PC-3 (cell line): ENCODE results near the gene TUBA4B. TPM values are rescaled to one million over a fixed set of nuclear protein-coding genes. Genes with fewer than 3 reads are reported as not detected.
A peak's percentile ranks its signal among the peaks of the same experiment; 100 is the strongest.
"Not testable (repeated sequence)": the region's sequence is repeated elsewhere in the genome, so short reads cannot be mapped to it uniquely, and the experiment has no call there.

Source experiments
- ATAC-seq: fragments of 200-7000 bp; cut with Tn5 transposase; 2 replicates; pipeline ENCODE4 v1.9.1; 2020; ENCODE audit warnings: mild to moderate bottlenecking, moderate library complexity
- BruUV-seq: library from RNA; stranded (reverse); fragments of 400-500 nt; replicated peaks from 2 replicates; lab custom pipeline; 2021; lab: Mats Ljungman, UMichigan
- CTCF ChIA-PET: fragments of 300-600 bp; sonication (Branson Sonifier 250); formaldehyde crosslinking; loops from one replicate; lab custom pipeline; 2022; ENCODE audit warnings: antibody characterized with exemption; lab: Charles Lee
- POLR2A ChIA-PET: fragments of 300-600 bp; sonication (Branson Sonifier 250); formaldehyde crosslinking; loops from one replicate; lab custom pipeline; 2022; ENCODE audit warnings: antibody characterized with exemption; ENCODE audit not compliant: unreplicated experiment; lab: Charles Lee
- DNase-seq: peaks from one replicate; pipeline ENCODE4 v3.0.0-alpha.2; 2015
- H2AFZ ChIP-seq: fragments of 300-600 bp; sonication (generic); 2 replicates; pipeline ENCODE4 v1.6.0; 2016; ENCODE audit warnings: antibody characterized with exemption, low read length
- H3F3A ChIP-seq: fragments of 300-600 bp; sonication (generic); one replicate; pipeline ENCODE4 v1.6.0; 2017; ENCODE audit warnings: antibody characterized with exemption, low read length, control low read depth, mild to moderate bottlenecking; ENCODE audit not compliant: unreplicated experiment
- H3K27ac ChIP-seq: fragments of 300-600 bp; sonication (generic); 2 replicates; pipeline ENCODE4 v1.5.1; 2016; ENCODE audit warnings: mild to moderate bottlenecking, low read length
- H3K27me3 ChIP-seq: fragments of 300-600 bp; sonication (generic); 2 replicates; pipeline ENCODE4 v1.6.1; 2016; ENCODE audit warnings: low read length, mixed read lengths
- H3K36me3 ChIP-seq: fragments of 300-600 bp; sonication (generic); 2 replicates; pipeline ENCODE4 v1.6.1; 2016; ENCODE audit warnings: low read depth, mixed run types, low read length, mixed read lengths
- H3K4me1 ChIP-seq: fragments of 300-600 bp; sonication (generic); 2 replicates; pipeline ENCODE4 v1.5.1; 2016; ENCODE audit warnings: low read length; ENCODE audit not compliant: insufficient read depth
- H3K4me2 ChIP-seq: fragments of 300-600 bp; sonication (generic); 2 replicates; pipeline ENCODE4 v1.6.0; 2016; ENCODE audit warnings: low read length
- H3K4me3 ChIP-seq: fragments of 300-600 bp; sonication (generic); 2 replicates; pipeline ENCODE4 v1.5.1; 2016; ENCODE audit warnings: mild to moderate bottlenecking, low read length, mixed read lengths
- H3K79me2 ChIP-seq: fragments of 300-600 bp; sonication (generic); 2 replicates; pipeline ENCODE4 v1.6.1; 2017; ENCODE audit warnings: low read length, mixed read lengths
- H3K9ac ChIP-seq: fragments of 300-600 bp; sonication (generic); 2 replicates; pipeline ENCODE4 v1.6.0; 2016; ENCODE audit warnings: mild to moderate bottlenecking, low read length
- H3K9me2 ChIP-seq: fragments of 300-600 bp; sonication (generic); replicated peaks from 2 replicates; pipeline ENCODE4 v1.6.1; 2016; ENCODE audit warnings: mixed run types, low read length, mixed read lengths
- H3K9me3 ChIP-seq: fragments of 300-600 bp; sonication (generic); 2 replicates; pipeline ENCODE4 v1.6.1; 2016; ENCODE audit warnings: low read length, mixed read lengths
- H4K20me1 ChIP-seq: fragments of 300-600 bp; sonication (generic); 2 replicates; pipeline ENCODE4 v1.6.1; 2016; ENCODE audit warnings: low read length, mixed read lengths
- EZH2 ChIP-seq: fragments of 300-600 bp; sonication (generic); IDR thresholded peaks from one replicate; pipeline ENCODE4 v1.6.1; 2017; ENCODE audit warnings: antibody characterized with exemption, mild to moderate bottlenecking, low read length; ENCODE audit not compliant: unreplicated experiment
- EZH2phosphoT487 ChIP-seq: fragments of 300-600 bp; sonication (generic); IDR thresholded peaks from 2 replicates; pipeline ENCODE4 v1.6.1; 2018; ENCODE audit warnings: mild to moderate bottlenecking, antibody characterized with exemption, low read length, borderline replicate concordance
- intact Hi-C: fragments of 100-400 bp; cut with micrococcal nuclease; formaldehyde crosslinking; loops from 2 replicates; pipeline ENCODE4 v1.9.0; 2023
- total RNA-seq: library from RNA; depleted of rRNA; stranded (reverse); fragments of >200 nt; gene quantifications from 2 replicates; pipeline ENCODE4 v1.2.3, GENCODE V29; 2014
- TF ChIP-seq, protein P1 (sequence below): fragments of 300-600 bp; sonication (generic); conservative IDR thresholded peaks from 2 replicates; pipeline ENCODE4 v1.5.1; 2017; ENCODE audit warnings: antibody characterized with exemption, low read depth, mild to moderate bottlenecking, low read length

TUBA4B gene
- total RNA-seq, 1 experiment from 2014 or later: not detected

DNA sequence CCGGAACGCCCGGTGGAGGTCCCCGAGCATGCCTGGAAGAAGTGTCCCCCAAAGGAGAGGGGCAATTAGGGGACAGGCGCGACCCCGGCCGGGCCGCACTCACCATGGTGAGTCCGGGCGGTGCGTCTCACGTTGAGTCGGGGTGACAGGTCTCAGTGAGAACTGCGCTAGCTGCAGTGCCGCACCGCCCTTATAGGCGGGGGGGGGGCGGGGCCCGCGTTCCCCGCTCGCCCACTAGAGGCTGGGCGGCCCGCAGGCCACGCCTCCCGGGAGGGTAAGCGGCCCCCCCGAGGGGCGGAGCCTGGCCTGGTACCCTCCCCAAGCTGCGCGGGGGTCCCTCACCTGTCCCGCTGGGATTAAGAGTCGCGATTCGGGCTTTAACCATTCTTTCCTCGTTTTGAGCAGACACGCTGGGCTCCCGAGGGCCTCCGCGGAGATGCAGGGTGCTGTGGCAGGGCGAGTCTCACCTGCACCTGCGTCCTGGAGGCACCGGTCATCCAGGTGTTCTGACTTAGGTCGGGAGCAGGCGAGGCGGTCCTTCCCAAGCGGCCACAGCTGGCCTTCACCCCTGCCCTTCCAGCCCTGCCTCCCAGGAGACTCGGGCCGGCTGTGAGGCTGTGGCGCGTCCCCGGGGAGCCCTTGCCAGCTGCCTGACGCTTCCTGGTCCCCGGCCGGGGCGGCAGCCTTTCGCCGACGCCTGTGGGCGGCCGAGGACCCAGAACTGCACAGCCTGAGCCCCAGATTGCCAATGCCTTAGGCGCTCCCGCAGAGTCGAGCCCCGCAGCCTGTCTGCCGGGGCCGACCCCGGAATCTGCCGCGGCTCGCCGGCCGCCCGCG lies 928 bp downstream of the TUBA4B start, which contains the start of gene TUBA4A:
Gene TUBA4A, minus strand, starts transcription at position 166 of the 837 bp plus-strand sequence. Its CDS starts 60 bp downstream, at position 106.
- Histone ChIP-seq H3K4me2 (peak within 1 kb of the TSS; percentile 90), H3K27me3 (no peaks in the 10 kb centered on the region), H3K9me3 (no peaks in the 10 kb centered on the region), H3K79me2 (peaks cover 28% of the 10 kb centered on the region), H3K9me2 (no peaks in the 10 kb centered on the region), H3K4me1 (peaks cover 38% of the 10 kb centered on the region), H3K36me3 (peaks cover 6% of the 10 kb centered on the region), H3K27ac (peak within 1 kb of the TSS; percentile 33), H3K4me3 (peak within 1 kb of the TSS; percentile 74), H2AFZ (peak within 1 kb of the TSS; percentile 79), H4K20me1 (no peaks in the 10 kb centered on the region), H3F3A (peaks cover 2% of the 10 kb centered on the region), H3K9ac (peak within 1 kb of the TSS; percentile 62)
- peak; percentile 58 for ATAC-seq
- no TSS peak for BruUV-seq
- DNase-seq: peak; percentile 90
- no peak for TF ChIP-seq EZH2phosphoT487
- no peak for TF ChIP-seq EZH2
- TF ChIP-seq, protein P1, sequence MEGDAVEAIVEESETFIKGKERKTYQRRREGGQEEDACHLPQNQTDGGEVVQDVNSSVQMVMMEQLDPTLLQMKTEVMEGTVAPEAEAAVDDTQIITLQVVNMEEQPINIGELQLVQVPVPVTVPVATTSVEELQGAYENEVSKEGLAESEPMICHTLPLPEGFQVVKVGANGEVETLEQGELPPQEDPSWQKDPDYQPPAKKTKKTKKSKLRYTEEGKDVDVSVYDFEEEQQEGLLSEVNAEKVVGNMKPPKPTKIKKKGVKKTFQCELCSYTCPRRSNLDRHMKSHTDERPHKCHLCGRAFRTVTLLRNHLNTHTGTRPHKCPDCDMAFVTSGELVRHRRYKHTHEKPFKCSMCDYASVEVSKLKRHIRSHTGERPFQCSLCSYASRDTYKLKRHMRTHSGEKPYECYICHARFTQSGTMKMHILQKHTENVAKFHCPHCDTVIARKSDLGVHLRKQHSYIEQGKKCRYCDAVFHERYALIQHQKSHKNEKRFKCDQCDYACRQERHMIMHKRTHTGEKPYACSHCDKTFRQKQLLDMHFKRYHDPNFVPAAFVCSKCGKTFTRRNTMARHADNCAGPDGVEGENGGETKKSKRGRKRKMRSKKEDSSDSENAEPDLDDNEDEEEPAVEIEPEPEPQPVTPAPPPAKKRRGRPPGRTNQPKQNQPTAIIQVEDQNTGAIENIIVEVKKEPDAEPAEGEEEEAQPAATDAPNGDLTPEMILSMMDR: no peak
- intact Hi-C loops: loop anchor here (1.0 kb wide), 1 partner anchor 133 kb away; the partner anchor contains the start of gene DNPEP
- CTCF ChIA-PET: no interaction called here
- POLR2A ChIA-PET: interaction anchor here (0.6 to 0.7 kb wide), 3 partner anchors 20 to 48 kb away, joined by 3 to 20 read pairs (median 10); partner anchors contain the start of gene ZFAND2B

DNA sequence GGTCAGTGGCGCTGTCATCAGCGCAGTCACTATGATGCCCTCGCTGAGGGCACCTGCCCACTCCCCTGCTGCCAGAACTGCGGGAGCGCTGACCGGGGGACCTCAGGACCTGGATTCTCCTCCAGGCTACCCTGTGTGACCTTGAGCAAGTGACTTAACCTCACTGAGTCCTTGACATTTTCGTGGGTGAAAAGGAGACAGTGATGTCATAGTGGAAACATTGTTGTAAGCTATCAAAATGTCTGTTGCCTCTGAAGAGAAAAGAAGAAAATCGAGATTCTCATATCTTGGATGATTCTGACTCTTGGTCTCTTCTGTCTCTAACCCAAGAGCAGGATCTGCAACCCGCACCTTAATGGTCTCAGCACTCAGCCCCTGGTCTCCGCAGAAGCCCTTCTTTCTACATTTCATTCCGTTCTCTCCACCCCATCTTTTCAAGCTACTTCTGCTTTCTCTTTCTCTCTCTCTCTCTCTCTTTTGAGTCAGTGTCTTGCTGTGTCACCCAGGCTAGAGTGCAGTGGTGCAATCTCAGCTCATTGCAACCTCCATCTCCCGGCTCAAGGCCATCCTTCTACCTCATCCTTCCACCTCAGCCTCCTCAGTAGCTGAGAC lies 1.7 kb downstream of the TUBA4B start:
- Histone ChIP-seq H3K9ac (no peak overlapping the region), H3K4me2 (peak overlapping the region; percentile 90), H3K79me2 (peaks cover 28% of the 10 kb centered on the region), H4K20me1 (no peaks in the 10 kb centered on the region), H3K27ac (no peak overlapping the region), H3K36me3 (peaks cover 6% of the 10 kb centered on the region), H3K4me3 (peak overlapping the region; percentile 74), H3K27me3 (no peaks in the 10 kb centered on the region), H3K9me3 (no peaks in the 10 kb centered on the region), H3F3A (no peaks in the 10 kb centered on the region), H2AFZ (peak overlapping the region; percentile 79), H3K9me2 (no peaks in the 10 kb centered on the region), H3K4me1 (peaks cover 31% of the 10 kb centered on the region)
- CTCF ChIA-PET: no interaction called here
- intact Hi-C loops: no loop called here
- no peak for TF ChIP-seq EZH2phosphoT487
- TF ChIP-seq, protein P1: no peak
- no peak for TF ChIP-seq EZH2
- no peak for DNase-seq
- peak; percentile 1 for ATAC-seq
- POLR2A ChIA-PET: no interaction called here
- no TSS peak for BruUV-seq

DNA sequence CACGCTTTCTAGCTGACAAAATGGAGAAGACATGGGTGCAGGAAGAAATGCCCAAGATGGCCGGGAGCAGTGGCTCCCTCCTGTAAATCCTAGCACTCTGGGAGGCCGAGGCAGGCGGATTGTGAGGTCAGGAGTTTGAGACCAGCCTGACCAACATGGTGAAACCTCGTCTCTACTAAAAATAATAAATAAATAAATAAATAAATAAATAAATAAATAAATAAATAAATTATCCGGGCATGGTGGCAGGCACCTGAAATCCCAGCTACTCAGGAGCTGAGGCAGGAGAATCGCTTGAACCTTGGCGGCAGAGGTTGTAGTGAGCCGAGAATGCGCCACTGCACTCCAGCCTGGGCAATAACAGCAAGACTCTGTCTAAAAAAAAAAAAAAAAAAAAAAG lies 5.9 kb downstream of the TUBA4B start:
- H3K36me3 ChIP-seq, ATAC-seq, H3F3A ChIP-seq, H3K9me3 ChIP-seq, DNase-seq, H3K4me1 ChIP-seq, H3K27me3 ChIP-seq, H3K4me3 ChIP-seq, POLR2A ChIA-PET, H2AFZ ChIP-seq, H3K4me2 ChIP-seq, H4K20me1 ChIP-seq, H3K9ac ChIP-seq, CTCF ChIA-PET, intact Hi-C loops, H3K27ac ChIP-seq, H3K9me2 ChIP-seq, H3K79me2 ChIP-seq, BruUV-seq: not testable (repeated sequence)
